GM23248 (cell line): ENCODE results near the gene CAMK2B.

Experiments
- EZH2 ChIP-seq: fragments of 200-600 bp; sonication (generic); IDR thresholded peaks from 2 replicates; pipeline ENCODE4 v1.6.1; 2018; ENCODE audit warnings: antibody characterized with exemption, mild to moderate bottlenecking; ENCODE audit not compliant: insufficient read depth, poor library complexity, severe bottlenecking
- EZH2phosphoT487 ChIP-seq: fragments of 200-600 bp; sonication (generic); IDR thresholded peaks from 2 replicates; pipeline ENCODE4 v1.6.1; 2018; ENCODE audit warnings: antibody characterized with exemption, moderate library complexity, mild to moderate bottlenecking, low read depth; ENCODE audit not compliant: insufficient read depth

GRCh38 chr7:44191171-44191570, 134.2 kb downstream of the CAMK2B start:
- TF ChIP-seq EZH2 (no peak), EZH2phosphoT487 (no peak)
